Stimulated activated naive CD8-positive, alpha-beta T cell treated with anti-CD3 and anti-CD28 coated beads, Interleukin-15, Interleukin-2, amounts not matched to agents 100 ng/mL and 50 ng/mL, for 24 hours (primary cell): ENCODE data around the gene CNTN4.

Source experiments
- H3K27ac Mint-ChIP-seq: one replicate; pipeline ENCODE4 v1.8.0; 2021; ENCODE audit warnings: mild to moderate bottlenecking, mixed read lengths
- H3K27me3 Mint-ChIP-seq: one replicate; pipeline ENCODE4 v1.8.0; 2021; ENCODE audit warnings: mixed read lengths
- H3K36me3 Mint-ChIP-seq: one replicate; pipeline ENCODE4 v1.8.0; 2021; ENCODE audit warnings: low read depth, mixed read lengths
- H3K4me1 Mint-ChIP-seq: one replicate; pipeline ENCODE4 v1.8.0; 2021; ENCODE audit warnings: low read depth, mixed read lengths
- H3K4me3 Mint-ChIP-seq: one replicate; pipeline ENCODE4 v1.8.0; 2021; ENCODE audit warnings: mild to moderate bottlenecking, mixed read lengths
- H3K9me3 Mint-ChIP-seq: one replicate; pipeline ENCODE4 v1.8.0; 2021; ENCODE audit warnings: mixed read lengths

The CNTN4 gene

DNA sequence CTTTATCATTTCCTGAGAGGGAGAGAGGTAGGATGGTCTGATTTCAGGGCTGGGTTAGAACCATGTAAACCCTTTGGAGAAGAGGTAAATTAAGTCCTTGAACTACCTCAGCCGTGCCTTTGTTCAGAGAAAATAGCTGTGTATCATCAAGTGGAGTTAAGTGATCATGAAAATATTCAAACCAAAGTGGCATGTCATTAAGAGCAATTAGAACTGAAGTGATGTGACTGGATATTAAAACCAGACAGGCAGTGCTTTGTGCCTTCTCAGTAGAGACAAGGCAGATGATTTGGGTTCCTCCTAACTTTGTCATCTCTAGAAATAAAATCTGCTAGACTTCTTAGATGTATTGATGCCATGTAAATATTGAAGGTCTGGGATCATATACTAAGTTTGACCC, 840.0 kb downstream of the CNTN4 start:
- no peaks in the 10 kb centered on the region for H3K4me1 Mint-ChIP-seq
- no peaks in the 10 kb centered on the region for H3K9me3 Mint-ChIP-seq
- peaks cover 7% of the 10 kb centered on the region for H3K27me3 Mint-ChIP-seq
- H3K4me3 Mint-ChIP-seq = no peak overlapping the region
- no peak overlapping the region for H3K27ac Mint-ChIP-seq
- no peaks in the 10 kb centered on the region for H3K36me3 Mint-ChIP-seq

DNA sequence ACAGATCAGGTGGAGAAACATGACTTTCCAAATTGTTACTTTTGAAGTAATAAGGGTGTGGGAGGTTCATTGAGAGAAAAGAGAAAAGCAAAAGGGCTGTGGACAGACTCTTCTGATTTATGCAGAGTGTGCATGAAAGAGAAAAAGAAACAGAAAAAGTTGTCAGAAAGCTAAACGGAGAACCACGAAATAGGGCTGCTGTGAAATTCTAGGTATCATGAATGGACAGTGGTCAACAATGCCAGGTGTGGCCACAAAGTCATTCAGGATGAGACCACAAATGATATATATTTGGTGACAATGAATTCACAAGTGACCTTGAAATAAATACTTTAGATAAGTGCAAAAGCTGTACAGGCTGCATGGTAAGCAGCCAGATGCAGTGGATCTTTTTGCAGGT, 841.4 kb downstream of the CNTN4 start:
- H3K27me3 Mint-ChIP-seq = peaks cover 7% of the 10 kb centered on the region
- H3K9me3 Mint-ChIP-seq = no peaks in the 10 kb centered on the region
- H3K4me1 Mint-ChIP-seq = no peaks in the 10 kb centered on the region
- H3K4me3 Mint-ChIP-seq = no peak overlapping the region
- H3K36me3 Mint-ChIP-seq = no peaks in the 10 kb centered on the region
- H3K27ac Mint-ChIP-seq = no peak overlapping the region

DNA sequence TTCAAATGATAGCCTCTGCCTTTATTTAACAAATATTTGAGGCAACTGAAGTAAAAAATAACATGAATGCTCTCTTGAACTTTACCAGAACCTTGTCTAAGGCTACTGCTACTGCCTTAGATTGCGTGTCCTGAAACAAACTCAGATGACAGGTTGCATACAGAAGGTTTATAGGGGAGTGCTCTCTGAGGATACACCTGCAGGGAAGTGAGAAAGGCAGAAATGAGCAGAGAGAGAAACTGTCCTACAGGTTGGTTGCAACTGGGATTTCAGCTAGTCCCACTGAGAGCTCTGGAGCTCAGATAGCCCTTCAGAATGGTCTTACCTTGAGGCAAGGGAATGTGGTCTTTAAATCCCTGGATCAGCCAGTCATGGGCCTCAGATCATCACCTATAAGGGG, 846.0 kb downstream of the CNTN4 start:
- Mint-ChIP-seq H3K9me3 (no peaks in the 10 kb centered on the region), H3K4me3 (no peak overlapping the region), H3K27ac (no peak overlapping the region), H3K36me3 (no peaks in the 10 kb centered on the region), H3K4me1 (no peaks in the 10 kb centered on the region), H3K27me3 (peaks cover 15% of the 10 kb centered on the region)

DNA sequence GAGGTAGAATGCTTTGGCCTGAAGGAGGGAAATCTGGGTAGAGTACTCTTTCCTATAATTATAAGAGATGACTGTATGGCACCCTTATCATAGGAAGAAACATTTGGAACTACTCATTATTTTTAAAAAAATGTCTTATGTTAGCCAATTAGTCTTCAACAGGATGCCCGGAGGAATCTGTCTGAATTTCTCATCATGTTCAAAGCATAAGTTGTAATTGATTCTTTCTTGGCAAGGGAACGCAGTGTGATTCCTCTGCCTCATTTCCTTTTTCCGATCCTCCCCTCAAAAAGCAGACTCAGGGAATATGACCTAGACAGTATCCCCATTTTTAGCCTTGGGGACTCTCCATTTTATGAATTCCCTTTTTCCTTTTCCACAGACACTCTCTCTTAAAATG, 846.5 kb downstream of the CNTN4 start:
- Mint-ChIP-seq H3K4me1 (no peaks in the 10 kb centered on the region), H3K9me3 (no peaks in the 10 kb centered on the region), H3K27me3 (peaks cover 15% of the 10 kb centered on the region), H3K36me3 (no peaks in the 10 kb centered on the region), H3K4me3 (no peak overlapping the region), H3K27ac (no peak overlapping the region)

DNA sequence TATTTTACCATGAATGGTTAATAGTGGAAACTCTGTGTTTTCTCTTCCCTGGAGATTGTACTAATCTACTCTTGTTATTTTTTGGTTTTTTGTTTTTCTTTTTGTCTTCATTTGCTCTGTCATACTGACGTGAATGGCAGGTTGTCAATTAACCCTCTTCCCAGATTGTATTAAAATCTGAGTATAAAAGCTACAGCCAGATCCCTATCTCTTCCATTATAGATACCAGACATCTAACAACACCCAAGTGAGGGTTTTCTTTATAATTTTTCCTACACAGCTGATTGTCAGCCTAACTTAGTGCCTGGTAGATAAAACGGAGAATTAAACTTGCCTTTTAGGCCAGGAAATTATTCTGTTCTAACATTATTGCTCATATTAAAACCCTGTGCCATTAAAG, 848.9 kb downstream of the CNTN4 start:
- peaks cover 12% of the 10 kb centered on the region for H3K27me3 Mint-ChIP-seq
- H3K27ac Mint-ChIP-seq = no peak overlapping the region
- H3K36me3 Mint-ChIP-seq = no peaks in the 10 kb centered on the region
- H3K4me3 Mint-ChIP-seq = no peak overlapping the region
- no peaks in the 10 kb centered on the region for H3K4me1 Mint-ChIP-seq
- no peaks in the 10 kb centered on the region for H3K9me3 Mint-ChIP-seq

DNA sequence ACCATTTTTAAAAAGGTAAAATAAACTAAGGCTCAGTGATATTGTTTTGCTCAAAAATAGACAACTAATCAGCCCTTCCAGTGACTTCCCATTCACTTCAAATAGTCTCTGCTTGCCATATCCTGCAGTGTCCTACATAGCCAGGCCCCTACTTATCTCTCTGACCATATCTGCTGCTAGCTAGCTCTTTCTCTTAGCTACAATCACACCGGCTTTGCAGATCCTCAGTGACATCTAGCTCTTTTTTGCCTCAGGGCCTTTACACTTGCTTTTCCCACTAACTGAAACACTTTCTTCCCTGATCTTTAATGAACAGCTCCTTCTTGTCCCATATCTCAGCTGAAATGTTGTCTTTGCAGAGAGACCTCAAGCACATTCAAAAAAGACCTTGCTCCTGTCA, 850.2 kb downstream of the CNTN4 start:
- H3K4me1 Mint-ChIP-seq = no peaks in the 10 kb centered on the region
- no peak overlapping the region for H3K4me3 Mint-ChIP-seq
- no peaks in the 10 kb centered on the region for H3K36me3 Mint-ChIP-seq
- no peak overlapping the region for H3K27ac Mint-ChIP-seq
- H3K27me3 Mint-ChIP-seq = peaks cover 12% of the 10 kb centered on the region
- peaks cover 4% of the 10 kb centered on the region for H3K9me3 Mint-ChIP-seq

DNA sequence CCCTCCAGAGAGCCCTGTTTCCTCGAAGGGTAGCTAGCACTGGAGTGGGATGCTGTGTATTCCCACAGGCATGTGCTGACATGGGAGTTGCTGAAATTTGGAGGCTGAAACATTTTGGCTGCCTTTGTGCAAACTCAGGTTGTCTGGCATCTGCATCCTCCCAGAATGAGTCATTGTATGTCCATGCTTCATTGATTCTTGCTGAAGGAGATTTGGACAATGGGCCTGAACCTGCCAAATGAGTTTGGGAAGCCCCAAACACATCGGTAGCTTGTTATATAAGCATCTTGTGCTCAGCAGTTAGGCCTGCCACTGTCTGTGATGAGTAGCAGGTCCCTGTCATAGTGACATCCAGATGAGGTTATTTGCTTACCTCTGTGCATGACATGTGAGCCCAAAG, 851.5 kb downstream of the CNTN4 start:
- Mint-ChIP-seq H3K36me3 (no peaks in the 10 kb centered on the region), H3K27ac (no peak overlapping the region), H3K27me3 (peaks cover 11% of the 10 kb centered on the region), H3K9me3 (peaks cover 4% of the 10 kb centered on the region), H3K4me3 (no peak overlapping the region), H3K4me1 (no peaks in the 10 kb centered on the region)

DNA sequence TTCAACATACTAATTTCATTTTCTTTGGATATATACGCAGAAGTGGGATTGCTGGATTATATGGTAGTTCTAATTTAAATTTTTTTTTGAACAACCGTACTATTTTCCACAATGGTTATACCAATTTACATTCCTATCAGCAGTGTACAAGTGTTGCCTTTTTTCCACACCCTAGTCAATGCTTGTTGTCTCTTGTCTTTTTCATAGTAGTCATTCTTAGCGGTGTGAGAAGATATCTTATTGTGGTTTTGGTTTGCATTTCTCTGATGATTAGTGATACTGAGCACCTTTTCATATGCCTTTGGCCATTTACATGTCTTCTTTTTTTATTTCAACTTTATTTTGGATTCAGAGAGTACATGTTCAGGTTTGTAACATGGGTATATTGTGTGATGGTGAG, 858.4 kb downstream of the CNTN4 start:
- Mint-ChIP-seq H3K4me3 (no peak overlapping the region), H3K27ac (no peak overlapping the region), H3K27me3 (no peaks in the 10 kb centered on the region), H3K9me3 (peaks cover 4% of the 10 kb centered on the region), H3K4me1 (no peaks in the 10 kb centered on the region), H3K36me3 (no peaks in the 10 kb centered on the region)

DNA sequence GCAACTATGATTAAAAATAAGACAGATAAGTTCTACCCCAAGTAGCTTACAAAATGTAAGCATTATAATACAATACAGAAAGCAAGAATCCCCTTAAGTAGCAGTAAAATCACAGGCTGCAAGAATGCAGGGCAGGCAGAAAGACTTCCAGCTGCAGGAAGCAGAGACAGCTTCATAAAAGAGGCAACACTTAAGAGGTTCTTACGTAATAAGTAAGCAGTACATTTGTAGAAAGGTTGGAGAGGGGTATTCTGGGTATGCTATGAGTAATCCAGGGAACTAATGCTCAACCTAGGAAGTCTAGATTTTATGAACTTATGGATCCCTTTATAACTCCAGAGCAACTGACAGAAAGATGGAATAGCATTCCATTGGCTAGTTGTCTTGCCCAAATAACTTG, 859.9 kb downstream of the CNTN4 start:
- no peaks in the 10 kb centered on the region for H3K4me1 Mint-ChIP-seq
- H3K27ac Mint-ChIP-seq = no peak overlapping the region
- H3K27me3 Mint-ChIP-seq = no peaks in the 10 kb centered on the region
- H3K36me3 Mint-ChIP-seq = no peaks in the 10 kb centered on the region
- no peak overlapping the region for H3K4me3 Mint-ChIP-seq
- H3K9me3 Mint-ChIP-seq = no peaks in the 10 kb centered on the region

DNA sequence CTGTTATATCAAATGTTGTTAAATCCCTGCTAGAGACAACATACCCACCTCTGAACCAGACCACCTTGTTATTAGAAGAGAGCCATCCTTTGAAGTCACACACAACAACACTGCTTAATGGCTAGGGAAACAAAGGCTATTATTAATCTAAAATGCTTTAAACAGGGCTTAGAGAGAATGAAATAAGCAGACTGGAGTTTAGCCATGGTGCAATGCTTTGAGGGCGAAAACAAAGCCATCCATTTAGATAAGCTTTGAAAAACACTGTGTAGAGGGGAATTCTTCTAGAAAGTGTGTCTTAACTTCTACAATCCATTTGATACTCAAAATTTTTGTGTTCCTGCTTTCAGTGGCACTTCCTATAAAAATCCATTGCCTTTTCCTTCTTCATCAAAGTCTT, 862.9 kb downstream of the CNTN4 start:
- no peak overlapping the region for H3K27ac Mint-ChIP-seq
- peaks cover 4% of the 10 kb centered on the region for H3K27me3 Mint-ChIP-seq
- no peaks in the 10 kb centered on the region for H3K4me1 Mint-ChIP-seq
- no peak overlapping the region for H3K4me3 Mint-ChIP-seq
- H3K9me3 Mint-ChIP-seq = no peaks in the 10 kb centered on the region
- H3K36me3 Mint-ChIP-seq = no peaks in the 10 kb centered on the region

DNA sequence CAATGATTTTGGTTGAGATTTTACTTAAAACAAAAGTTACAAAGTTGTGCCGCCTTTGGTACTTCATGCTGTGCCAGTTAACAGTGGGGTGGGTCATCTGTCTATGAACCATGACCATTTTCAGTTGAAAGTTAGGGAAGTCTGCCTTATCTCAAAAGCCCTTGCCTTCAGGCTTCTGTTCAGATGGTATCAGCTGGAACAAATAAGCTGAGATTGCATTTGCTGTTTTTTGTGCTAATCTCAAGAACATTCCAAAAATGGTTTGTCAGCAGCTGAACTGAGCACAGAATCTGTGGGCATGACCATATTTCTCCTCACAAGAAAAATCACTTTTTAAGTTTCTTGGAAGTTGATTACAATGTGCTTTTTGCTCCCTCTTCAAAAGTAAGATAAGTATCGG, 869.2 kb downstream of the CNTN4 start:
- Mint-ChIP-seq H3K9me3 (no peaks in the 10 kb centered on the region), H3K4me1 (no peaks in the 10 kb centered on the region), H3K36me3 (no peaks in the 10 kb centered on the region)

DNA sequence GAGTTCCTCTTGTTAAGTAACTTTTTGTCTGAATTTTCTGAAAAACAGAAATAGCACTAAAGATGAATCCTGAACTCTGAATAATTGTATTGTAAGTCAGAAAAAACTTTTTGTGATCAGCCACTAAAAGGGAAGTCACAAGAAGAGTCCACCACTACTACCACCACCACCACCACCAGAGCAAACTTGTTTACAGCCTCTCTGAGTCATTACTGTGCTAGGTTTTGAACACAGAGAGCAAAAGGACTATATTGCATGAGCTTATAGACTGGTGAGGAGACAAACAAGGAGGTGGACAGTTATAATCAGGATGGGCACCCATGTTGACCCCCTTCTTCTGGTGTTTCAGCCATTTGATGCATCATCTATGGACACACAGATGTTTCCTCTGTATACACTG, 869.8 kb downstream of the CNTN4 start:
- H3K27me3 Mint-ChIP-seq = peaks cover 14% of the 10 kb centered on the region
- no peaks in the 10 kb centered on the region for H3K4me1 Mint-ChIP-seq
- no peaks in the 10 kb centered on the region for H3K9me3 Mint-ChIP-seq
- no peaks in the 10 kb centered on the region for H3K36me3 Mint-ChIP-seq
- H3K4me3 Mint-ChIP-seq = no peak overlapping the region
- no peak overlapping the region for H3K27ac Mint-ChIP-seq

More for the DNA sequence above, 869.2 kb downstream of the CNTN4 start:
- Mint-ChIP-seq H3K4me3 (no peak overlapping the region), H3K27ac (no peak overlapping the region), H3K27me3 (peaks cover 10% of the 10 kb centered on the region)

DNA sequence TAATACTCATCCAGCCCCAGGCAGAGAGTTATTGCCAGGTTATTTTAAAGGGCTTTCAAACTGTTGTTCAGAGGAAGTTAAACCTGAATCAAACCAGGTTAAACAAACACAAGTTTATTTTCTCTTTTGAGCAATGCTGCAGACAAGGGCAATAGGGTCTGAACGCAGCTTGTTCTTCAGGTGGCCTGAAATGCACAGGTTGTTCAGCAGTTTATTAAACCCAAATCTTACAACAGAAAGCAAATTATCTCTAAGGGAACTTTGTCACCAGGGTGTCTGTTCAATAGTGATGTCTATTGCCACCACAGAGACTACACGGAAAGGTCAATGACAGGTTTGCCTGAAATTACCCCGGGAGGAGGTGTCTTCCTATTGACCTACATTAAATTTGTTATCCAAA, 877.5 kb downstream of the CNTN4 start:
- no peak overlapping the region for H3K4me3 Mint-ChIP-seq
- peaks cover 10% of the 10 kb centered on the region for H3K27me3 Mint-ChIP-seq
- no peaks in the 10 kb centered on the region for H3K36me3 Mint-ChIP-seq
- no peaks in the 10 kb centered on the region for H3K4me1 Mint-ChIP-seq
- no peaks in the 10 kb centered on the region for H3K9me3 Mint-ChIP-seq
- no peak overlapping the region for H3K27ac Mint-ChIP-seq

DNA sequence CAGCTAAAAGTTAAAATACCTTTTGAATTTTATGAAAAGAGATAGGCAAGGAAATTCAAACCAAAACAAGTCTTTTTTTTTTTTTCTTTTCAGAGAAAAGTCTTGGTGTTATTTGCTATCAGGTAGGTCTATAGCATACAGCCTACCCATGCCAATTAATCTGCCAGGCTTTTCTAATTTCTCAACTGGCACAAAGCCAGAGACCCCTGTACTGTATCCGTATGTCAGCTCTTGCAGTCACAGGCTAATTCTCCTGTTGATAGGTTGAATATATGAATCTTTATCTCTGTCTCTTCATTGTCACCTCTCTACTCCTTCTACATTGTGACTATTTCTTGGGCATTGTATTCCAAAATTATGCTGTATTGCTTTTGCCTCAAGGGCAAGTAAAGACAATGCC, 878.1 kb downstream of the CNTN4 start:
- Mint-ChIP-seq H3K27me3 (peaks cover 10% of the 10 kb centered on the region), H3K4me3 (no peak overlapping the region), H3K9me3 (no peaks in the 10 kb centered on the region), H3K4me1 (no peaks in the 10 kb centered on the region), H3K27ac (no peak overlapping the region), H3K36me3 (no peaks in the 10 kb centered on the region)

DNA sequence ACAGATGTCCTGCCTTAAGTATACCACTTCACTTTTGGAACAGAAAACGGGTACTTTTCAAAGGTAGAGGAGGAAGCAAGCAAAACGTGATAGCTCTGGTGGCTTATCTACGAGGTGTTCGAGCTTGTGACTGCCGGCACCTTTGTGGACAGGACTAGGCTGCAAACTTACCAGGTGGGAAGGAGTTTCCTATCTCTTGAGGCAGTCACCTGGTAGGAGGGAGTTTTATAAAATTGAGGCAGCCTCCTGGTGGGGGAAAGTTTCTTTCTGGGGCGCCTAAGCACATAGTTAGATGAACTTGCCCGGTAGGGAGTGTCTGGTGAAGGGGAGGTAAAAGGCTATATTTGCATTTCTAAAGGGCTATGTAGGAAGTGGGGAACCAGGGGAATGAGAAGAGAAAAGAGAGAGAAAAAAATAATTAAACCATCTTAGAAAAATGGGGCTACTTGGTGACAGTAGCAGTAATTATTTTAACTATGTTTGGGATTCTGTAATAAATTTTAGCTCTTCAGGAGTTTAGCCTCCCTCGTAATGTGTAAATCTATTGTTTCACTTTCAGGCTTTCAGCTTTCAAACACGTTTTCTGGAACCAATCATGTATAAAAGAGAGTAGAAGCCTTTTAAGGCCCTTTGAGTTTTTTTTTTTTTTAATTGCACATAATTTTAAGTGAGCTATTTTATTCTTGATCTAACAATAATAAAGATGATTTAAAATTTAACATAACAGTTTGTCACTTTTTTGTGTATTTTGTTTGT, 880.5 kb downstream of the CNTN4 start:
- H3K4me3 Mint-ChIP-seq = no peak overlapping the region
- H3K27ac Mint-ChIP-seq = no peak overlapping the region
- H3K36me3 Mint-ChIP-seq = no peaks in the 10 kb centered on the region

More for the DNA sequence above, 880.5 kb downstream of the CNTN4 start:
- Mint-ChIP-seq H3K9me3 (no peaks in the 10 kb centered on the region), H3K27me3 (no peaks in the 10 kb centered on the region), H3K4me1 (no peaks in the 10 kb centered on the region)
